GM18507 (cell line): ENCODE results near the gene SVOP.
A peak's percentile ranks its signal among the peaks of the same experiment; 100 is the strongest.

Experiments used
- DNase-seq: peaks from one replicate; pipeline ENCODE4 v3.0.0; 2011; ENCODE audit warnings: low read depth; ENCODE audit not compliant: insufficient read length; ENCODE audit errors: extremely low spot score
- FAIRE-seq: peaks from 2 replicates; lab custom pipeline; 2011; peaks lifted over from hg19 to GRCh38; lab: Jason Lieb, UNC

The SVOP gene

DNA sequence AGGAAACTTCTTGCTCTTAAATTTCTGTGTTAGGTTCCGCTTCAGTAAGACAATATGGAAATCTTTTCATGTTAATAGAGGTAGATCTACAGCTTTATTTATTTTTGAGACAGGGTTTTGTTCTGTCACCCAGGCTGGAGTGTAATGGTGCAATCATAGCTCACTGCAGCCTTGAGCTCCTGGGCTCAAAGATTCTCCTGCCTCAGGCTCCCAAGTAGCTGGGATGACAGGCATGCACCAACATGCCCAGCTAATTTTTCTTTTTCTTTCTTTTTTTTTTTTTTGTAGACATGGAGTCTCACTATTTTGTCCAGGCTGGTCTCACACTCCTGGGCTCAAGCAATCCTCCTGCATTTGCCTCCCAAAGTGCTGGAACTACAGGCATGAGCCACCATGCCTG is 70.9 kb downstream of the SVOP start:
- FAIRE-seq (no peak), DNase-seq (no peak)

DNA sequence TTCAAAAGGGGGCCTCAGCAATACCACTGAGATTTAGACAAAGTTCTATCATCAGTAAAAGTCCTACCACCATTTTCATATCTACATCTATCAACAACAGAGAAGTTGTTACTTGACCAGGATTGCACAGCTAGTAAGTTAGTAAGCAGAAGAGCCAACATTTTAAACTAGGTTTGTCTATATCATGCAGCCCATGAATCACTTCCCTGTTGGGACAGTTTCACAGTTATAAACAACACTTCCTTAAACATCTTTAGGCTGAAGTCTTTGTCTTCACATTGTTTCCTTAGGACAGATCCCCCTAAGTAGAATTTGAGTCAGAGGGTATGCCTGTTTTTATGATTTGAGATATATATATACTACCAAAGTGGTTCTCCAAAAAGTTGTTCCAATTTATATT is 72.5 kb downstream of the SVOP start:
- FAIRE-seq, result no peak
- DNase-seq, result no peak

DNA sequence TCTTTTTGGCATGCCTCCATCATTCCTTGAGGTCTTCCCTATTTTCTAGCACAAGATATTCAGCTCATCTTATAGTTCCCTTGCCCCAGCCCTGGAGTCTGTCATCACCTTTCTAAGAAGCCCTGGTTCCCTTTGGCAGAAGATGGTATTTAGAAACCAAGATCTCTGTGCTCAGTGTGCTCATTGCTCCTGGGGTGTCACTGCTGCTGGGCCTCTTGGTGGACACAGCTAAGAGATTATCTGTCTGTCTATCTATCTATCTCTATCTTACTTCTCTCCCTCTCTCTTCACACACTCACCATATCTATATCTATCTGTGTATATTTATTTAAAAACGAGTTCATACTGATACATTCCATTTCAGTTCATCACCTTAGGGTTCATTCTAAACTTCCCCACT is 73.8 kb downstream of the SVOP start:
- FAIRE-seq, result no peak
- DNase-seq, result no peak

DNA sequence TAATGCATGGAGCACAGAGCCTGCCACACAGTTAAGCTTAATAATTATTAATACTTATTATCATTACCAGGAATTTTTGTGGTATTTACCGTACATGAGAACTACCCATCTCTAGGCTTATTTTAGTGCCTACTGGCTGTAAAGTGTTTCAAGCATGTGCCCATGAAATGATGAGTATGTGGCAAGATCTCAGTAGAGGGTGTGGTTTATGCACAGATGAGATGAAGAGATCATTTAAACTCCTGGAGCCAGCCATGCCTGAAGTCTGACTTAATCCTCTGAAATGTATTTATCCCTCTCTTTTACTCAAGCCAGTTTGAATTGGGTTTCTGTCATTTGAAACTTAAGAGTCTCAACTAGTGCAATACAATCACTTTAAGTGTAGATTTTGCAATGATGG is 80.7 kb downstream of the SVOP start:
- DNase-seq (no peak), FAIRE-seq (no peak)

DNA sequence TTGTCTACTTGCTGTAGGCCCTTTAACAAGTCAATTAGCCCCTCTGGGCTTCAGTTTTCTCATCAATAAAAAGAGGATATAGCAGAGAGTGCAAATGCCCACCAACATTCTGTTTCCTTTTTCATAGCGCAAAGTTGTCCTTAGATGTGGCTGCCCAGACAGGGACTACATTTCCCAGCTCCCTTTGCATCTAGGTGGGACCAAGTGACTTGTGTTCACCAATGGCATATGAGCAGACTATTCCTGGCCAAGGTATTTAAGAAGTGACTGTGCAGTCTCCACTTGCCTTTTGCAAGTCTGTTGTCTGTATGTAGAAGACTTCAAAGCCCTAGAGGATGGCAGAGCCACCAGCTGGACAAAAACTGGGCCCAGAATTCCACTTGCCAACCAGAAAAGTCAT is 81.3 kb downstream of the SVOP start:
- FAIRE-seq (peak; percentile 21), DNase-seq (no peak)

DNA sequence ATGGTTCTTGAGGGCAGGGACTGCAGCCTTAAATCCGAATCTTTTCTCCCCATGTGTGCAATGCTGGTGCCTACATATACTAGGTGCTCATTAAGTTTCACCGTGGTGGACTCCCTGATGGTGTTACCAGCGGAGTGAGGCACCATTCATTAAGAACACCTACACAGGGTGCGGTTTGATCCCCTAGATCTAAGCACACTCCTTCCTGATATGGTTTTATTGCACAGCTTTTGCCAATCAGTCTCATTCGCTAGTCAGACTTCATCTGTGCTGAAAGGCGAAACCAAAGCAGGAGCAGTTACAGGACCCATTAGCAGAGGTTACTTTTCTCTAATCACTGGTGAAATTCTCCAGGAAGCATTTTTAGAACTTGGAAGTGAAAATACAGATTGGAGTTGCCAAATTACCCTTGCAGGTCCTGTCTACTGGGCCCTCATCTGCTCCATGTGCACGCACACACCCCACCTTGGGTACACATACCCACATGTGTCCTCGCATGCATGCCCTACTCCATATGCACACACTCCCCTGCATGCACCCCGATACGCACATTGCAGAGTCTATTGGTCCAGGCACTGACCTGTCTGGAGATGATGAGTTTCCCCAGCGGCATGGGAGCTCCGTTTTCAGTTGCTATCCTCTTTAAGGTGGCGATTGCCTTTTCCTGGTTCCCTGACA is 82.5 kb downstream of the SVOP start:
- FAIRE-seq (no peak), DNase-seq (no peak)

DNA sequence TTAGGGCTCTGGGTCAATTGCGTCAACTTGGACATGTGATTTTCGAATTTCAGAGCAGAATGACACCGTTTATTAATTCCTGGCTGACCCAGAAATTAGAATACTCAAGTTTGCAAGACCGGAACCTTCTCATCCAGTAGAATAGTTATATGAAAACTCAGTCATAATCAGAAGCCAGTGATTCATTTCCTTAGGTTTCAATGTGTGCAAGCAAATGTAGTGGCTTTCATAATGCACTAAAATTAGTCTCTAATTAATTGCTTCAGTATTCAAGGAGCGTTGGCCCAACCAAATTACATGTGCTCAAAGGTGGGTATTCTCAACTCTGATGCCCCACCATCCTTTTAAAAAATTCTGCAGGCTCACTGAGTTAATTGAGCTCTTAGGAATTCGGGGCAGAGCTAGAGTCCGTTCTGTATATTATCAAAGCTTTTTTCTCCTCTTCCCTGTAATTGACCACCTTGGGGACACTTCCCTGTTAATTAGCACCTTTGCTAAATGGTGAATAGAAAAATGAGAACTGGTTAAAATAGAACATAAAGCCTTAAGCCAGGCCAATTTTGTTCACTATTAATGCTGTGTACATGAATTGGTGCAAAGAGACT is 85.6 kb downstream of the SVOP start:
- FAIRE-seq (no peak), DNase-seq (no peak)

DNA sequence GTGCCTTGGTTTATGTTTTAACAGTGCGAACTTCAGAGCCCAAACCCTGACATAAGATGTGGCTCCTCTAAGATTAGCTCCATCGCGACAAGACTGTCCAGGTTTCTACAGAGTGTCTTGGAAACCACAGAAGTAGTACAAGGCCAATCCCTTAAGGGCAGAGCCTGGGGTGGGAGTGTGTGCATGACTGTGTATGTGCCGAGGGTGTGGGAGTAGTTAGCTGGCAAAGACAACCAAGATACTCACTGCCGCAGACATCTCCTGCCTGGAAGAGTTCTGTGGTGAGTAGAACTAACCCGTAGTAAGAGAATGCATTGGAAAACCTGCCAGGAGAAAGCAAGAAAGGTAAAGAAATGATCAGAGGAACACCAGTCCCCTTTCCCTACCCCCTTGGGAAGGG is 86.9 kb downstream of the SVOP start:
- FAIRE-seq (no peak), DNase-seq (no peak)

DNA sequence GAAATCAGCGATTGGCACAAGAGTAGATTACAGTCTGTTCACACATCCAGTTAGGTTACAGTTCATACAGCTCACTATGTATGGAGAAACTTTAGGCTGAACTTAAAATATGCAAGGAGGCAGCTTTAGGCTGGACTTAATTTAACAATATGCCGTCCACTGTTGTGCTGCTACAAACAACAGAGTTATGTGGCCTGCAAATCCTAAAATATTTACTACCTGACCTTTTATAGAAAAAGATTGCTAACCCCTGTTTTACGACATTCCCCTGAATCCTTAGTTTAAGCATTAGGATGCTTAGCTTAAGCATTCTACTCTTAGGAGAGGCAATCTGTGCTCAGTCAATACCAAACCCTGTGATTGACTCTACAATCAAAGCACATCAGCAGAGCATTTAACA is 90.1 kb downstream of the SVOP start:
- FAIRE-seq, result no peak
- DNase-seq, result no peak

DNA sequence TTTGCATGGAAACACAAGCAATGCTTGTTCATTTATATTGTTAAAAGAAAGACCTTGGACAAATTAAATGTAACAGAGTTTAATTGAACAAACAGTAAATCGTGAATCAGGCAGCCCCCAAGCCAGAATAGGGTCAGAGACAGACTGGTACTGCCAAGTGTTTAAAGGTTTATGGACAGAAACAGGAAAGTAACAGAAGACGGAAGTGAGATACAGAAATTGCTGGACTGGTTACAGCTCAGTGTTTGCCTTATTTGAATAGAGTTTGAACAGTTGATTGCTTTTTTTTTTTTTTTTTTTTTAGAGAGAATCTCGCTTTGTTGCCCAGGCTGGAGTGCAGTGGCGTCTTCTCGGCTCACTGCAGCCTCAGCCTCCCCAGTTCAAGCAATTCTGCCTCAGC is 90.7 kb downstream of the SVOP start:
- DNase-seq (no peak), FAIRE-seq (peak; percentile 86)

DNA sequence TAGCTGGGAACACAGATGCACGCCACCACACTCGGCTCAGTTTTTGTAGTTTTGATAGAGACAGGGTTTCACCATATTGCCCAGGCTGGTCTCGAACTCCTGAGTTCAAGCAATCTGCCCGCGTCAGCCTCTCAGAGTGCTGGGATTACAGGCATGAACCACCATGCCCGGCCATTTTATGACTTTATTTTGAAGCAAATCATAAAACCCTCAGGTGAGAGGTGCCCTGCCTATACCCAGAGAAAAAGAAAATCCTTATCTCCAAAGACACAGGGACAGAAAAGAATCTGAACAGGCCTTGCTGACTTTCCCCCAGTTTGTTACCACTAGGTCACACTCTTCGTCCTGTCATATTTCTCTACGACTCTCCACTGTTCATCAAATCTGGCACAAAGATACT is 92.2 kb downstream of the SVOP start:
- FAIRE-seq, result no peak
- no peak for DNase-seq

DNA sequence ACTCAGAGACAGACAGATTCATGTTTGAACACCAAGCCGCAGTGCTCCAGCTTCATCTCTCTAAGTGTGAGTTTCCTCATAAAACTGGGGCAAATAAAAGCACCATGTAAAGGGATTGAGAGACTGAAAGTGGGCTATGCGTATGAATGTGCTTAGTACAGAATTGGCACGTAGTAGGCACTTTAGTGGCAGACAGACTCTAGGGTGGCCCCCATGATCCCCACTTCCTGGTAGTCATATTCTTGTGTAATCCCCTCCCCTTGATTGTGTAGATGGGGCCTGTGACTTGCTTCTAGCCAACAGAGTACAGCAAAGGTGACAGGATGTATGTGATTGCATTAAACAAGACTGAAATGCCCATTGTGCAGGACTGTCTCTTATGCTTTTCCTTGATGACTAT is 98.0 kb downstream of the SVOP start:
- FAIRE-seq (no peak), DNase-seq (no peak)

DNA sequence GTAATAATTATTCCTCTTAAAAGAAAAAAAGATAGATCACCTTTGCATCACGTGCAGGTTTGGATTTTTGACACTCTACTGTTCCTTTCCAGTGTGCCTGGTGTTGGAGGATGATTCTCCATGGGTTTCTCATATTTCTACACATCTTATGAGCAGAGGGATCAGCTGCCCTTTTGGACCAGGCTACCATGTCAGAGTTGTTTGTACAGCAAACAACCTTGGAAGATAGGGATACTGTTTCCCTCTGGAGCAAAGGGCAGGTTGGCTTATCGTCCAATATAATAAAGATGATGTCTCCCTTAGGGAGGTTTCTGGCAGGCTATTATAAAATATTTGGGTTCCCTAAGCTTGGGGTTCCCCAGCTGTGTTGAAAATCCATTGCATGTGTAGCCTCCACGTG is 98.9 kb downstream of the SVOP start:
- no peak for DNase-seq
- FAIRE-seq, result no peak

DNA sequence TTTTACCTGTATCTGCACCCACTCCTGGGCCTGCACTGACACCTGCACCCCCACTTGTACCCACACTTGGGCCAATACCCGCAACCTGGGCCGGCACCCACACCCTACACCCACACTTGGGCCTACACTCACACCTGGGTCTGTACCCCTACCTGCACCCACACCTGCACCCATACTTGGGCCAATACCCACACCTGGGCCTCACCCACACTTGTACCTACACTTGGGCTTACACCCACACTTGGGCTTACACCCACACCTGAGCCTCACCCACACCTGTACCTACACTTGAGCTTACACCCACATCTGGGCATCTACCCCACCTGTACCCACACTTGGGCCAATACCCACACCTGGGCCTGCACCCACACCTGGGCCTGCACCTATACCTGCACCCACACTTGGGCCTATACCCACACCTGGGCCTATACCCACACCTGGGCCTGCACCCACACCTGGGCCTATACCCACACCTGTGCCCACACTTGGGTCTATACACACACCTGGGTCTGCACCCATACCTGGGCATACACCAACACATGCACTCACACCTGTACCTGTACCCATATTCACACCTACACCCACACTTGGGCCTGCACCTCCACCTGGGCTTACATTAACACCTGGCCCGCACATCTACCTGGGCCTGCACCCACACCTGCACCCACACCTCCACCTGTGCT is 101.8 kb downstream of the SVOP start:
- DNase-seq (no peak), FAIRE-seq (no peak)

DNA sequence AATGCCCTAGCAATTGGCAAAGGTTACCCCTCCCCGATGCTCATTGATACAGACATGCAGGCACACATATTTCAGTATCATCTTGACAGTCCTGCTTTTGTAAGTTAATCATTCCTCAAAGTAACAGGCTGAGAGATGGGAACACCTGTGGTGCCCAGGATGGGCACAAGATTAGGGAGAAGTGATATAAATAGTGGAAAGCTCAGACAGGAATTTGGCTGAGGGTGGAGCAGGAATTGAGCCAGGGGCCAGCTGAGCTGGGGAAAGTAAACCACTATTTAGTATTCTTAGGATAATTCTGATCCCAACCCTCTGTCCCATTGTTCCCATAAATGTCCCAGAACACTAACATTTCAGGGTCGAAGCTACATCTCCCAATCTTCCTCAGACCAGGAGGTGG is 102.7 kb downstream of the SVOP start:
- no peak for FAIRE-seq

DNA sequence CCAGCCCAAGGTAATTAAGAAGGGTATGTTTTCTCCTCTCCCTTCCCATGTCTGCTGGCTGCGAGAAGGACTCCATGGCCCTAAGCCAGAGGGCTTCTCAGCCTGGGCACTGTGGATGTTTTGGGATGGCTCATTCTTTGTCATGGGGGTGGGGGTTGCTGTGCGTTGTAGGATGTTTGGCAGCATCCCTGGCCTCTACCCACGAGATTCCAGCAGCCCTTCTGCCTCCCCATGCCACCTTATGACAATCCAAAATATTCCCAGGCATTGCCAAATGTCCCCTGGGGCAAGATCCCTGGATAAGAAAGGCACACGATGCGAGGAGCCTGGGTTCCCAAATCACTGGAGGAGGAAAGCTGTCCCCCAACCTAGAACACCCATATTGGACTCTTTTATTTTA is 104.5 kb downstream of the SVOP start:
- FAIRE-seq, result no peak
- no peak for DNase-seq

More for the DNA sequence above, 102.7 kb downstream of the SVOP start:
- DNase-seq, result no peak

DNA sequence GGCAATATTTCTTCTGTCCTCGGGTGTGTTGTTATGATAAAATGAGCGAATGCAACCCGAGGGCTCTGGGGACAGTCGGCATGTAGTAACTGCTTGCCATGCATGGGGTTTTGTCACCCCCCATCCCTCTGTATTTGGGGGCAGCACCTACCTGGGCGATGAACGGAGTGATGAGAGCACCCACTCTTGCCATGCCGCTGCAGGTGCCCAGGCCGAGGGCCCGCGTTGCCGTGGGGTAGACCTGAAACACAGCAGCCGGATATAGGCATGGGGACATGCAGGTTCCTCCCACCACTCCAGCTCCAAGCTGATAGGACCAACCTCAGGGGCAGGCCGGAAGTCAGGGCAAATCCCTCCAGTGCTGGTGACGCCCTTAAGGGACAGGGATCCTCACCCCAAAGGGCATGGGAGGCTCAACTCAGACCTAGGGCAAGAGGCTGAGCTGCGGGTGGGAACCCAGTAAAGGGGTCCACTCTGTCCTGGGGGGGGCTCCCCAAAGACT is 105.2 kb downstream of the SVOP start:
- FAIRE-seq, result no peak
- DNase-seq, result no peak

DNA sequence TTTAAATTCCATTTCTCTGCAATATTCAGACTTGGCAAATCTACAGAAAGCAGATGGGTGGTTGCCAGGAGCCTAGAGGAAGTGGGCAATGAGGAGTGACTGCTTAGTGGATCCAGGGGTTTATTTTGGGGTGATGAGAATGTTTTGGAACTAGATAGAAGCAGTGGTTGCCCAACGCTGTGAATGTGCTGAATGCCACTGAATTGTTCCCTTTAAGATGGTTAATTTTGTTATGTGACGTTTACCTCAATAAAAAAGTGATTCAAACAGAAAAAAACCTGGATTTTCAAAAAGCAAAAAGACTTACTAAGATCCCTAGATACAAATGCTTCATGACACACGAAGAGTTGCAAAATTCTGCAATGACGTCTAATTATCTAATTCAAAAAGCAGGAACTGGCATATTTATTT is 106.7 kb downstream of the SVOP start:
- FAIRE-seq (no peak), DNase-seq (no peak)

DNA sequence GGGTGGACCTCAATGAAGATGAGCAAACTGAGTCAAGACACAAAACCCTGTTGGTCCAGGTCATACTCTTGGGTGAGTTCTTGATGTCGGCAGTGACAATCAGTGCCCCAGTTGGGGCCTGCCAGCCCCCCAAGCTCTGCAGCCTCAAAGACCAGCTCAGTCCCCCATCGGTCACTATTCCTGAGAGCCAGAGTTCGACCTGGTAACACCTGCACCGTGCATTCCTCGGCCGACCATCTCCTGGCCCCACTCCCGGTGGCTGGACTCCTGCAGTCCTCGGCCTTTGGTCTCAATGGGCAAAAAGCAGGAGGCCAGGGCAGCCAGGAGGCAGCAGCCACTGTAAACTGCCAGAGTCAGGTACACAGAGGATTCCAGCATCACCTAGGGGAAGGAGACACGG is 108.5 kb downstream of the SVOP start:
- DNase-seq (no peak), FAIRE-seq (no peak)

DNA sequence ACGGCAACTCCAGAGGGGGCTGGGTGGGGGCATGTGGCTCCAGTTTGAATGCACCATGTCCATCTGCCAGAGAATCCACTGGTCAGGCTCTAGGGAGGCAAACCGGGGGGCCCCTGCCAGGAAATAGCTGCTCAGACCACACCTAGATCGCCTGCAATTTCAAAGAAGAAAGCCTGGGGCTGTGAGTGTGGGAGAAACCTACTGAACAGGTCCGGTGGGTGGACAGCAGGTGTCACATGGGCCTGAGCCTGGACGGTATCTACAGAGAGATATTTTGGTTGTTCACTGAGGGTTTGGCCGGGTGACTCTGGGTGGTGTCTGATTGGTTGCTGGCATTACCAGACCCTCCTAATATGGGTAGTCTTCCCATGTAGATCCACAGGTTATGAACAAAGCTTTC is 109.0 kb downstream of the SVOP start:
- no peak for FAIRE-seq
- no peak for DNase-seq

DNA sequence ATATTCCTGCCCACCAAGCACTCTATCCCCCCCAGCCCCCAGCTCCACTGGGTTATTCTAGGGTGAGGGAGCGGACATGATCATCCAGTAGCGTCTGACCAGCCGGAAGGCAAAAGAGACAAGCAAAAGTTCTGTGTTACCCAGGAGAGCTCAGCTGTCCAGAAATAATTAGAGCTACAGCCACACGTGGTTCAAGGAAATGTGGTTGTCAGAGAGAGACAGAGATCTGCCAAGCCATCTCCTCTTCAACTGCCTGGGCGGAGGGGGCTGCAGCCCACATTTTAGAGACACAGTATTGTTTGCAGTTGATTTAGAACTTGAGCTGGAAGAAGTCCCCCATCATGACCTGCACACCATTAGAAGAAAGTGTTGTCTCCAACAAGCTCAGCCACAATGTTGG is 110.5 kb downstream of the SVOP start:
- DNase-seq, result no peak
- FAIRE-seq, result no peak
